HepG2 (cell line): ENCODE measurements around the gene RPS6KB2. TPM values are rescaled to one million over a fixed set of nuclear protein-coding genes. Genes with fewer than 3 reads are reported as not detected.
A peak's percentile ranks its signal among the peaks of the same experiment; 100 is the strongest.

Experiments used
- ATF1 ChIP-seq: IDR thresholded peaks from 2 replicates; pipeline ENCODE4 v1.6.1; 2016; ENCODE audit warnings: mild to moderate bottlenecking, control low read depth
- GATAD1 ChIP-seq: IDR thresholded peaks from 2 replicates; pipeline ENCODE4 v1.6.1; 2016; ENCODE audit warnings: missing genetic modification reagents, missing compliant biosample characterization
- HCFC1 ChIP-seq: fragments of 150-350 bp; IDR thresholded peaks from 2 replicates; pipeline ENCODE4 v1.6.1; 2014; ENCODE audit warnings: low read depth, low read length
- HIVEP1 ChIP-seq: sonication (generic); formaldehyde crosslinking; IDR thresholded peaks from 2 replicates; pipeline ENCODE4 v1.4.0; 2020; ENCODE audit warnings: mild to moderate bottlenecking, missing genetic modification reagents
- HNF4A ChIP-seq: sonication (generic); formaldehyde crosslinking; IDR thresholded peaks from 2 replicates; pipeline ENCODE4 v1.4.0; 2020; ENCODE audit warnings: missing genetic modification reagents
- HOMEZ ChIP-seq: IDR thresholded peaks from 2 replicates; pipeline ENCODE4 v1.6.1; 2016; ENCODE audit warnings: low read depth
- ISX ChIP-seq: sonication (generic); formaldehyde crosslinking; conservative IDR thresholded peaks from 2 replicates; pipeline ENCODE4 v1.5.0; 2020; ENCODE audit warnings: missing genetic modification reagents
- KAT2B ChIP-seq: fragments of 150-350 bp; IDR thresholded peaks from 2 replicates; pipeline ENCODE4 v1.6.1; 2014; ENCODE audit warnings: low read depth, low read length, borderline replicate concordance
- KLF13 ChIP-seq: sonication (generic); formaldehyde crosslinking; IDR thresholded peaks from 2 replicates; pipeline ENCODE4 v1.4.0; 2020; ENCODE audit warnings: mild to moderate bottlenecking, missing genetic modification reagents
- MATR3 ChIP-seq: sonication (generic); formaldehyde crosslinking; IDR thresholded peaks from 2 replicates; pipeline ENCODE4 v1.4.0; 2020; ENCODE audit warnings: missing genetic modification reagents
- MLX ChIP-seq: IDR thresholded peaks from 2 replicates; pipeline ENCODE4 v1.6.1; 2016
- MXD3 ChIP-seq: IDR thresholded peaks from 2 replicates; pipeline ENCODE4 v1.6.1; 2016; ENCODE audit warnings: mild to moderate bottlenecking, missing biosample characterization, missing genetic modification reagents
- PRPF4 ChIP-seq: fragments of 200-400 bp; formaldehyde crosslinking; IDR thresholded peaks from 2 replicates; pipeline ENCODE4 v1.6.1; 2016; ENCODE audit warnings: low read length, low read depth; ENCODE audit not compliant: poor library complexity, severe bottlenecking
- SALL2 ChIP-seq: sonication (generic); formaldehyde crosslinking; IDR thresholded peaks from 2 replicates; pipeline ENCODE4 v1.8.1; 2023; ENCODE audit warnings: mild to moderate bottlenecking, missing genetic modification reagents, inconsistent platforms
- SIN3B ChIP-seq: fragments of 150-350 bp; IDR thresholded peaks from 2 replicates; pipeline ENCODE4 v1.6.1; 2014; ENCODE audit warnings: low read length
- ZBTB21 ChIP-seq: sonication (generic); formaldehyde crosslinking; IDR thresholded peaks from 2 replicates; pipeline ENCODE4 v1.4.0; 2020; ENCODE audit warnings: missing genetic modification reagents
- ZBTB3 ChIP-seq: sonication (generic); formaldehyde crosslinking; IDR thresholded peaks from 2 replicates; pipeline ENCODE4 v1.4.0; 2020; ENCODE audit warnings: low read depth, mild to moderate bottlenecking, moderate library complexity, missing genetic modification reagents, borderline replicate concordance
- ZC3H4 ChIP-seq: sonication (generic); formaldehyde crosslinking; IDR thresholded peaks from 2 replicates; pipeline ENCODE4 v1.4.0; 2020; ENCODE audit warnings: missing genetic modification reagents, borderline replicate concordance
- ZFAT ChIP-seq: sonication (generic); formaldehyde crosslinking; conservative IDR thresholded peaks from 2 replicates; pipeline ENCODE4 v1.8.1; 2023; ENCODE audit warnings: missing genetic modification reagents, inconsistent platforms
- ZNF317 ChIP-seq: sonication (generic); formaldehyde crosslinking; IDR thresholded peaks from 2 replicates; pipeline ENCODE4 v1.5.0; 2020; ENCODE audit warnings: mild to moderate bottlenecking, missing genetic modification reagents
- ZNF547 ChIP-seq: sonication (generic); formaldehyde crosslinking; IDR thresholded peaks from 2 replicates; pipeline ENCODE4 v1.5.1; 2020; ENCODE audit warnings: mild to moderate bottlenecking, missing genetic modification reagents
- ZNF564 ChIP-seq: sonication (generic); formaldehyde crosslinking; IDR thresholded peaks from 2 replicates; pipeline ENCODE4 v1.8.1; 2023; ENCODE audit warnings: mild to moderate bottlenecking, missing genetic modification reagents
- ZNF605 ChIP-seq: sonication (generic); formaldehyde crosslinking; IDR thresholded peaks from 2 replicates; pipeline ENCODE4 v1.8.0; 2022; ENCODE audit warnings: mild to moderate bottlenecking, missing genetic modification reagents
- ZNF850 ChIP-seq: sonication (generic); formaldehyde crosslinking; conservative IDR thresholded peaks from 2 replicates; pipeline ENCODE4 v1.9.0; 2021; ENCODE audit warnings: mild to moderate bottlenecking, missing genetic modification reagents
- polyA plus RNA-seq, 8 experiments: library from polyadenylated mRNA; depleted of rRNA in 3 of 8; stranded (reverse) in 7 of 8; unstranded in 1 of 8; fragments of >200 nt; fragmentation: Illumina TruSeq in 4 of 8; extraction: Trizol in 4 of 8; gene quantifications; 2 replicates each; pipeline versions ENCODE4 v1.2.1 to v1.2.3, GENCODE V29; 2011 to 2016; ENCODE audit warnings: low read depth in 4 of 8, missing spikeins in 1 of 8, mixed read lengths in 1 of 8; ENCODE audit not compliant: insufficient read depth in 1 of 8
- total RNA-seq, 5 experiments: library from RNA; depleted of rRNA; stranded (reverse); fragments of >200 nt; fragmentation: Illumina TruSeq; extraction: Trizol; gene quantifications; 2 replicates each; pipeline ENCODE4 v1.2.3, GENCODE V29; 2016; ENCODE audit warnings: low read depth in 1 of 5
- TF ChIP-seq, protein P1 (sequence below): sonication (generic); formaldehyde crosslinking; IDR thresholded peaks from 2 replicates; pipeline ENCODE4 v1.5.1; 2020; ENCODE audit warnings: mild to moderate bottlenecking, missing genetic modification reagents

RPS6KB2 gene
- total and polyA plus RNA-seq, 2 of the 13 experiments (the other 11 are each of a cell fraction or from before 2014, with no cell fraction given): 52.9 to 54.8 TPM

DNA sequence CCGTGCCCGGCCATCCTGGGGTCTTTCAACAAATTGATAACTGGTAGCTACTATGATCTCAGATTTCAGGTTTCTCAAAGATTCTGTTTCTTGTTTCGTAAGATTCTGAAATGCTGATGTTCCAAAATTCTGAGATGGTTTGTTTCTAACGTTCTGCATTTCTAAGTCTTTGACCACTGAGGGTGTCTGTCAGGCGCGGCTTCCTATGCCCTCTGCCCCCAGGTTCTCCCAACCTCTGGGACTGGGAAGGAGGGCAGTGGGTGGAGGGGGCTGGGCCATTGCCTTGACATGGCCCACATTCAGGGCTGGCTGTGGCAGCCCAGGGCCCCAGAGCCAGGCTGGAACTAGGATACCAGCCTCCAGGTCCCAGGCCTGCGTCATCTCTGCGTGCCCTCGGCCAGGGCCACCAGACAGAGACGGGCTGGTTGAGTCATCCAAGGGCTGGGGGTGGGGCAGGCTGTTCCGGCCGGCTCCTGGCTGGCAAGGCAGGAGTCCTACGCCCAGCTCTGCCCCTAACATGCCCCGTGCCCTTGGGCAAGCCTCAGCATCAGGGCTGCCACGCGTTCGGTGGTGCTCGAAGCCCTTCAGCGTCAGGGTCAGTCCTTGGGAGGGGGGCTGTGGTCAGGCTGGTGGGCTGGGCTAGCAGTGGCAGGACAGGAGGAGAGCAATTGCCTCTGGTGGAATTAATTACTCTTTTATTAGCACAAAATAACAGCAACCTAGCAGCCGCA, 35.6 kb downstream of the RPS6KB2 start (continued):
- TF ChIP-seq ISX (CRISPR knock-in tag): no peak
- peak; percentile 30; the same call in 1 of the 2 replicates for TF ChIP-seq MXD3 (CRISPR knock-in tag)
- TF ChIP-seq, protein P1, sequence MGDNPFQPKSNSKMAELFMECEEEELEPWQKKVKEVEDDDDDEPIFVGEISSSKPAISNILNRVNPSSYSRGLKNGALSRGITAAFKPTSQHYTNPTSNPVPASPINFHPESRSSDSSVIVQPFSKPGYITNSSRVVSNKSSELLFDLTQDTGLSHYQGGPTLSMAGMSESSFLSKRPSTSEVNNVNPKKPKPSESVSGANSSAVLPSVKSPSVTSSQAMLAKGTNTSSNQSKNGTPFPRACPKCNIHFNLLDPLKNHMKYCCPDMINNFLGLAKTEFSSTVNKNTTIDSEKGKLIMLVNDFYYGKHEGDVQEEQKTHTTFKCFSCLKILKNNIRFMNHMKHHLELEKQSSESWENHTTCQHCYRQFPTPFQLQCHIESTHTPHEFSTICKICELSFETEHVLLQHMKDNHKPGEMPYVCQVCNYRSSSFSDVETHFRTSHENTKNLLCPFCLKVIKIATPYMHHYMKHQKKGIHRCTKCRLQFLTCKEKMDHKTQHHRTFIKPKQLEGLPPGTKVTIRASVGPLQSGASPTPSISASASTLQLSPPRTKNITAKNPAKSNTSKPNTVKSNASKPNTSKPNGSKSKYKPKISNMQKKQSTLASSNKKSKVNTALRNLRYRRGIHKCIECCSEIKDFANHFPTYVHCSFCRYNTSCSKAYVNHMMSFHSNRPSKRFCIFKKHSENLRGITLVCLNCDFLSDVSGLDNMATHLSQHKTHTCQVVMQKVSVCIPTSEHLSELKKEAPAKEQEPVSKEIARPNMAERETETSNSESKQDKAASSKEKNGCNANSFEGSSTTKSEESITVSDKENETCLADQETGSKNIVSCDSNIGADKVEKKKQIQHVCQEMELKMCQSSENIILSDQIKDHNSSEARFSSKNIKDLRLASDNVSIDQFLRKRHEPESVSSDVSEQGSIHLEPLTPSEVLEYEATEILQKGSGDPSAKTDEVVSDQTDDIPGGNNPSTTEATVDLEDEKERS (CRISPR knock-in tag): no peak
- TF ChIP-seq HNF4A: 0 out of 2 replicates have a peak, but pooled peaks have one; percentile 3
- no peak for TF ChIP-seq PRPF4
- 0 out of 2 replicates have a peak, but pooled peaks have one; percentile 28 for TF ChIP-seq SALL2
- TF ChIP-seq ZNF605 (CRISPR knock-in tag): 0 out of 2 replicates have a peak, but pooled peaks have one; percentile 19
- TF ChIP-seq ZNF564 (CRISPR knock-in tag): peak; percentile 43; the same call in 1 of the 2 replicates
- peak; percentile 48; the same call in 1 of the 2 replicates for TF ChIP-seq HIVEP1 (CRISPR knock-in tag)
- TF ChIP-seq MLX (CRISPR knock-in tag): no peak
- TF ChIP-seq ZBTB3 (CRISPR knock-in tag): no peak
- no peak for TF ChIP-seq ZFAT (CRISPR knock-in tag)
- peak; percentile 77 for TF ChIP-seq GATAD1 (CRISPR knock-in tag)
- peak; percentile 82; the same call in 1 of the 2 replicates for TF ChIP-seq KLF13
- TF ChIP-seq MATR3 (CRISPR knock-in tag): no peak
- TF ChIP-seq ATF1 (CRISPR knock-in tag): 0 out of 2 replicates have a peak, but pooled peaks have one; percentile 69
- TF ChIP-seq SIN3B: no peak
- TF ChIP-seq HOMEZ (CRISPR knock-in tag): 0 out of 2 replicates have a peak, but pooled peaks have one; percentile 37
- no peak for TF ChIP-seq ZNF547 (CRISPR knock-in tag)
- TF ChIP-seq KAT2B: no peak
- TF ChIP-seq ZNF317 (CRISPR knock-in tag): 0 out of 2 replicates have a peak, but pooled peaks have one; percentile 4
- no peak for TF ChIP-seq ZNF850 (CRISPR knock-in tag)
- no peak for TF ChIP-seq HCFC1
- TF ChIP-seq ZBTB21 (CRISPR knock-in tag): 0 out of 2 replicates have a peak, but pooled peaks have one; percentile 34
- TF ChIP-seq ZC3H4 (CRISPR knock-in tag): peak; percentile 95; the same call in 1 of the 2 replicates
